IPS-18c (cell line): ENCODE measurements around the gene FOLH1.
"Not testable (repeated sequence)": the region's sequence is repeated elsewhere in the genome, so short reads cannot be mapped to it uniquely, and the experiment has no call there.

Source experiments
- H3K4me3 ChIP-seq: 2 replicates; pipeline ENCODE4 v1.7.0; 2013; ENCODE audit warnings: low read depth, mild to moderate bottlenecking, low read length, moderate library complexity; ENCODE audit not compliant: insufficient read depth
- H3K9me3 ChIP-seq: one replicate; pipeline ENCODE4 v1.6.1; 2013; ENCODE audit warnings: mild to moderate bottlenecking, low read length, moderate library complexity; ENCODE audit not compliant: control insufficient read depth, insufficient read depth

Gene FOLH1

DNA sequence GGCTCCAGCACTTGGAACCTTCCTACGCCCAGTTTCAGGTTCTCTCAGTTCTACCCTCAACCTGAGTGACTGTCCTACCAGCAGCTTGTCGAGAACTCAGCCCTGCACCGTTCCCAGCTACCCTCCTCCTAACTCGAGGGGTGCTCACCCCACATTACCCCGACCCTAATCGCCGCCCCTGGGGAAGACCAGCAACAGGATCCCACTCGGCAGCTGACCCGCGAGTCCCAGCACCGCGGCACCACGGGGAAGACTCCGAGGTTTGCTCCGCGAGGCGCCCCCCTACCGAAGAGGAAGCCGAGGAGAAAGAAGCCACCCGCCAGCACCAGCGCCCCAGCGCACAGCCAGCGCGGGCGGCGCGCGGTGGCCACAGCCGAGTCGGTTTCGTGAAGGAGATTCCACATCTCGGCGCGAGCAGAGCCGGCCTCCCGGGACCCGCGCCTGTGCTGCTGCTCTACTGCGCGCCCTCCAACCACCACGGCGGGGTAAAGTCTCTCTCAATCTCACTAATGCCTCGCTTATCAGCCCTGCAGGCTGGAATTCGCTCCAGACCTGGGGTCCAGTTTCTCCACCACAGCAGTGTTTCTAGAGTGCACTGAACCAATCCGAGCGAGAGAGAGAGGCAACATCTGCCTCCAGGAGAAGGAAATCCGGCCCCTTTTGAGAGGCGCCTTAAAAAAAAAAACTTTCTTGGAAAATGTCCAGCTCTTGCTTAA, at the start of gene FOLH1:
Gene FOLH1, minus strand, starts transcription at position 597 of the 716 bp plus-strand sequence. Its CDS starts 193 bp downstream, at position 404.
- Histone ChIP-seq H3K4me3 (peak within 1 kb of the TSS; percentile 47), H3K9me3 (peaks cover 3% of the 10 kb centered on the region)

DNA sequence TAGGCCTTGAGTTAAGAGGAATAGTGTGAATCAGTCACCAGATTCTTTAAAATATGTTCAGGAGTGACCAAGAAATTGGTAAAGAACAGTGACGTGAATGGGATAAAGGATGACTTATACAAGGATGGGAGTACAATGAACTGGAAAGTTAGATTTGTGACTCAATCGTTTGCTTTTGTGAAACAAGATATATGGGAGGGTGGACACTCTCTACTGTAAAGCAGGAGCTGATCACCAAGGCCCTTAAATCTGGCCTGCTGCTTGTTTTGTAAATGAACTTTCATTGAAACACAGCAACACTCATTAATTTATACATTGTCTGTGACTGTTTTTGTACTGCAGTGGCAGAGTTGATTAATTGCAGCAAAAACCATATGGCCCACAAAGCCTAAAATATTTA, 46.7 kb upstream of the FOLH1 start:
- H3K9me3 ChIP-seq, H3K4me3 ChIP-seq: not testable (repeated sequence)

DNA sequence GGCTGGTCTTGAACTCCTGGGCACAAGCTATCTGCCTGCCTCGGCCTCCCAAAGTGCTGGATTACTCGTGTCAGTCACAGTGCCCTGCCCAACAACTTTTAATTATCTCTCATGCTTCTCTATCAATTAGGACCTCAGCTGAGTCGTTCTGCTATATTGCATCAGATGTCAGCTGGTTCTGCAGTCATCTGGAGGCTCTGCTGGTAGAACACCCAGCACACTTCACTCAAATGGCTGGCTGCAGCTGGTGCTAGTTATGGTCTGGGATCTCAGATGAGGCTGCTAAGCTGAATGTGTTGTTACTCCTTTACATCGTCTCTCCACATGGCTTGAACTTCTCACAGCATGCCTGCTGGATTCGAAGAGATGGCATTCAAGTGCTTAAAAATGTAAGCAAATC, 42.8 kb upstream of the FOLH1 start:
- not testable (repeated sequence) for H3K4me3 ChIP-seq, H3K9me3 ChIP-seq

DNA sequence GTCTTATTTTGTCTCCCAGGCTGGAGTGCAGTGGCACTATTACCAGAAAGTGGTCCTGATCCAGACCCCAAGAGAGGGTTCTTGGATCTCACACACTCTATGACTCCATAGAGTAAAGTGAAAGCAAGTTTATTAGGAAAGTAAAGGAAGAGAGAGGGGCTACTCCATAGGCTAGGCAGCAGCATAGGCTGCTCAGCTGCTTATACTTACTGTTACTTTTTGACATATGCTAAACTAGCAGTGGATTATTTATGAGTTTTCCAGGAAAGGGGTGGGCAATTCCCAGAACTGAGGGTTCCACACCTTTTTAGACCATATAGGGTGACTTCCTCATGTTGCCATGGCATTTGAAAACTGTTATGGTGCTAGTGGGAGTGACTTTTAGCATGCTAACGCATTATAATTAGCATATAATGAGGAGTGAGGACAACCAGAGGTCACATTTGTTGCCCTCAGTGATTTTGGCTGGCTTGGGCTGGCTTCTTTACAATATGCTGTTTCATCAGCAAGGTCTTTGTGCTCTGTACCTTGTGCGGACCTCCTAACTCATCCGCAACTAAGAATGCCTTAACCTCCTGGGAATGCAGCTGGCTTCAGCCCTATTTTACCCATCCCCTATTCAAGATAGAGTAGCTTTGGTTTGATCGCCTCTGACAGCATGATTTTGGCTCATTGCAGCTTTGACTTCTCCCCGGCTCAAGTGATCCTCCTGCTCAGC, 42.2 kb upstream of the FOLH1 start:
- not testable (repeated sequence) for H3K4me3 ChIP-seq, H3K9me3 ChIP-seq

DNA sequence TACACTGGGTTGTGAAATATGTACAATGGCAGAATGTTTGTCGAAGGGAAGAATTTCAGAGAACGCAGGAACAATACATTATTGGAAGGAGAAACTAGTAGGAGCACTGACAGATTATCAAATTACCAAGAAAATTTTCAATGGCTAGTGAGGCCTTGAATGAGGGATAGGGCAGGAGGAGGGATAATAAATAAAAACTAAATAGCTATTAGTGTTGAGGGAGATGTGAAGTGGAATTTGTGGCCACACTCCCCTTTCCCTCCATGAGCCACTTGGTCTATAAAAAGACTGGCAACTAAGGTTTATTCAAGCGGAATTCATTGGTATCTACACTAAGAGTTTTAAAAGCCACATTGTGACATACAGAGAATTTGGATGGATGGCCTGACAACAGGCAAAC, 41.0 kb upstream of the FOLH1 start:
- H3K4me3 ChIP-seq, H3K9me3 ChIP-seq: not testable (repeated sequence)

DNA sequence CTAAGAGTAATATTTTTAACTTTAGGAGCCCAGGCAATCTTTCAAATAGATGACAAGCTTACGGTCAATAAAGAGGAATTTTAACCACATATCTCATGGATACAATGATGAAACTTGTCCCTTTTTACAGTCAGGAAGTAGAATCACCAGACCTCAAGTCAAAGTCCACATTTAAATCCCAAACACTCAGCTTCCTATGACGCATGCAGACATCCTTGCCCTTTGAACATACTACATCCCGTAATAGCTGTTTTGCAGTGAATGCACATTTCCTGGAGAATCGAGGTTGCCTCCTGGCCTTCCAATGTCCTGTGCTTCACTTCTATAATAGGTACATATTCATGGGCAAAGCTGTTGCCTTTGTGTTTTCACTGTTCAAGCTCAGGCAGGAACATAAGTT, 25.3 kb upstream of the FOLH1 start:
- H3K9me3 ChIP-seq, H3K4me3 ChIP-seq: not testable (repeated sequence)

DNA sequence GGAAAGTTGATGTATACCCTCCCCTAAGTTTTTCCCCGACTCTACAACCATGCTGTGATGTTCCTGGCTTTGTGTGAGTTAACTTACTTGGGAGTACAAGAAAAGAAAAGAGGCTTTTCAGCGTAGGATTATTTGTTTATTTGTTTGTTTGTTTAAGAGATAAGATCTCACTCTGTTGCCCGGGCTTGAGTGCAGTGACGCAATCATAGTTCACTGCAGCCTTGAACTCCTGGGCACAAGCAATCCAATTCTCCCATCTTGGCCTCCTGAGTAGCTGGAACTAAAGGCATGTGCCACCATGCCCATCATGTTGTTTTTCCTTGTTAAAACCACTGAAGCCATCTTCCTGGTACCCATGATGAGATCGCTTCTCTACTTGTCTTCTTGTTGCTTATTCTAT, 24.6 kb upstream of the FOLH1 start:
- H3K9me3 ChIP-seq = not testable (repeated sequence)

DNA sequence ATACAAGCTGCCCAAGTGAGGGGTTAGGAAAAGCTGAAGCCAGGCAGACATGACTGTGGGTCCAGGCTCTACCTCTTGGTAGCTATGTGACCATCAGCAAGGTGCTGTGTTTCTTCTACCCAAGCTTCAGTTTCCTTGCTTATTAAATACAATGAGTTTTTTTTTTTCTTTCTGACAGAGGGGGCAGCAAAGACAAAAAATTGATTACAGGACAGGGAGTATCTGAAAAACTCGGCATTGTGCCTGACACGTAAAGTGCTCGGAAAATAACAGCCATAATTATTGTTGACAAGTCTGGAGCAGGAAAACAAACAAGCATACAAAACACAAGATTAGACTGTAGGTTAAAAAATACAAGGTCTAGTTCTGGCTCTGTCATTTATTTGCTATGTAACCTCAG, 23.3 kb upstream of the FOLH1 start:
- H3K9me3 ChIP-seq, H3K4me3 ChIP-seq: not testable (repeated sequence)

More for the DNA sequence above, 24.6 kb upstream of the FOLH1 start:
- not testable (repeated sequence) for H3K4me3 ChIP-seq

DNA sequence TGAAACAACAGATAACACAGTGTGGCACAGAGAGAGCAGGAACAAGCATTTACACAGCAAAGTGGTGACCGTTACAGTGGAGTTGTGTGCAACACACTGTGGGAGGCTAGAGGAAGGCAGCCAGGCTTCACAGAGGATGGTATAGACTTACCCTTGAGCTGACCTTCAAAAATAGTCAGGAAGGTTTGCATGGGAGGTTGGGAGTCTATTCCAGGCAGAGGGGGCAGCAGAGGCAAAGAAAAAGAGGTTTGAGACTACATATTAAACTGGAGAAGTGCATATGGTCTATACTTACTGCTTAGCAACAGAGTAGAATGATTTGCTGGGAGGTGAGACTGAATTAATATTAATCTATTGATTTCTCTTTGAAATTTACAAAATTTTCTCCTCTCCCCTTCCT, 22.1 kb upstream of the FOLH1 start:
- not testable (repeated sequence) for H3K4me3 ChIP-seq, H3K9me3 ChIP-seq

DNA sequence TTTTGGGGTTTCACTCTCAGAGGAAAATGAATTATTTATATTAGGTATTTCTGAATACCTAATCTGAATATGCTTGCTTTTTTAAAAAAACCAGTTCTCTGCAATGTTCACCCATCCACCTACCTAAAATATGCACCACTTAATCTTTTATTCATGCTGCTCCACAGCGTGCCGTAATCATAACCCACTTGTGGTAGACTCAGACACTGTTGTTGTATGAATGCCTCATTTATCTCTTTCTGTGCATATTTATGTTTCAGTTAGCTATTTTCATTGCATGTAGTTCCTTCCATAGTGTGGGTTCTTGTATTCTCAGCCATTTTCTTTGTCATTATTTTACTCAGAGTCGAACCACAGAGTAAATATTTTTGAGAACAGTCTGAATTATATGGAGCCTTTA, 21.6 kb upstream of the FOLH1 start:
- H3K9me3 ChIP-seq, H3K4me3 ChIP-seq: not testable (repeated sequence)

DNA sequence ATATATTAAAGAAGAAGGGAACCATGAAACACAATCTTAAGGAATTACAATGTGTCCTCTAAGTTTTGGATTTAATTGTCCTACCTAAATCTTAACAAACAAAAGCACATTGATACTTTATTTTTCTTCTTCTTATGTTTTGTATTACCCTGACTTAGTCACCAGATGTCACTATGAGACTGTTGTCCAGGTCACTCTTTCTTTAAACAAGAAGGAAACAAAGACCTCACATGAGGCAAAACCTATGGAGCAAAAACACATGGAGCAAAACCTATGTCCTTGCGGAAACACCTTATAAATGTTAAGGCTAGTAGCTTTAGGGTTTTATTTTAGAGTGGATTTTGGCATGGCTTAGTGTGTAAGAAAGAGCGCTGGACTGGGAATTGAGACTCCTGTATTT, 20.7 kb upstream of the FOLH1 start:
- H3K9me3 ChIP-seq, H3K4me3 ChIP-seq: not testable (repeated sequence)

DNA sequence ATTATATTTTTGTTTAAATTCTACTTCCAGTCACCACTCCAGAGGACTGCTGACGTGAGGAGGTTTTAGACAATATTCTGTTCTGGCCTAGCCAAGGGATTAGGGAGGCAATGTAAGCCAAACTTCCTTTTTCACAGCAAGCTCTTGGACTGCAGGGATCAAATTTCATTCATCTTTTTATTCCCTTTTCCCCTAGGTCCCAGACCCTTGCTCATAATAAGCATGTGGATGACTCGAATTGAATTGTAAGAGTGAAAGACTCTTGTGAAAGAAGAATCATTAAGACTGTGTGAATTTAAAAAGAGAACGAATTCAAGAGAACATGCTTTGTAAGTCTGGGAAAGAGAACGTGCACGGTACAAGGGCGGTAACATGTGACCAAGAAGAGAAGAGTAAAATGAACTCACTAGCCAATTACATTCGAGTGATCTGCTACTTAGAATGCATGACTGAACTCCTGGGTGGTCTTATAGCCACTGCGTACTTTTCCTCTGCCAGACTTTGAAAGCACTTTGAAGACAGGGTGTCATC, 16.9 kb upstream of the FOLH1 start:
- H3K4me3 ChIP-seq, H3K9me3 ChIP-seq: not testable (repeated sequence)

DNA sequence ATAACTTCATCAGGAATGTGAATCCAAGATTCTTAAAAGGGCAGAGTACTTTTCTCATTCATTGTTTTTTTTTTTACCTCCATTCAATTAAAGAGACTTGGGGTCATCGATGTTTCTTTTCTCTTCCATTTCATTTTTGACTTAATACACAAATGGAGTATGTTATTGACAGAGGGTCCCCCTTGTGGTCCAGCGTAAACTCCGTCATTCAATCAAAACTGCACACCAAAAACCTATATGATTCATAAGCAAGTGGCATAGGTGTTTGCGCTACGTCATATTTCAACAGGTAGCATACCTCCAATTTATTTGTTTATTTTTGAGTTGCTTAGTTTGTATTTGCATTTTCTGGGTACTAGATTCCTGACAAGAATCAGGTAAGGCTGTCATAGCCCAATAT, 12.7 kb upstream of the FOLH1 start:
- Histone ChIP-seq H3K4me3 (no peak overlapping the region), H3K9me3 (no peaks in the 10 kb centered on the region)

DNA sequence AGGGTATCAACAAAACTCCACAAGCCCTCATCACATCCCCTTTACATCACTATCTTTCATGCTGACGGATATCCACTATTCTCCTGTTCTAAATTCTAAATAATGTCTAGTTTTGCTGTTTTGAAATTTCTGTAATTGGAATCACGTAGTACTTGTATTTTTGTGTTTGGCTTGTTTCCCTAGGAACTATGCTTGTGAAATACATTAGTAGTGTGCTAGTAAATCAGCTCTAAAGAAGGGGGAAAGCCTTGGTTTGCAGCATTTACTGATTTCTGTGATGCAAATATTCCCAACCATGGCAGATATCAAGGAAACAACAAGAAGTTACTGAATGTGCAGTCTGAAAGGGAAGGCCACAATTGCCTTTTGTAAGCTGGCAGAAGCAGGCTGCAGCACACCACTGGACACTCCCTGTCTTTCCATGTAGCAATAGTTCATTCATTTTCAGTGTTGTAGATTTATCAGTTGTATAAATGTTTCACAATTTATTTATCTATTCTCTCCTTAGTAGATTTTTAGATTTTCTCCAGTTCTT, 4.7 kb upstream of the FOLH1 start:
- Histone ChIP-seq H3K4me3 (no peak overlapping the region), H3K9me3 (no peaks in the 10 kb centered on the region)

DNA sequence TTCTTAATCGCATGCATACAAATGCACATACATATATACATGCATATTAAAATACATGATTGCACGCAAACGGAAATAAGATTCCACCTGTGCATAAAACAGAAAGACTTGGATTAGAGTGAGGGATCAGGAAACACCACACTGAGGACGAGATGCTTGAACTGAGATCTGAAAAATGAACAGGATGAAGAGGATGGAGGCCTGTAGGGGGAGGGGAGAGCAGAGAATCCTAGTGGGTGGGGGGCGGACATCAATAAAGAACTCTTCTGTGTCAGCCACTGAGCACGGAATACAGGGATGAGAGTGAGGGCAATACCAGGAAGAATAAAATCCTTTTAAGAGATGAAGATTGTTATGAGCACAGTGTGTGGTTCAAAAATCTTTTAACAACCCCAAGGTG, 1.4 kb downstream of the FOLH1 start:
- H3K4me3 ChIP-seq, H3K9me3 ChIP-seq: not testable (repeated sequence)

DNA sequence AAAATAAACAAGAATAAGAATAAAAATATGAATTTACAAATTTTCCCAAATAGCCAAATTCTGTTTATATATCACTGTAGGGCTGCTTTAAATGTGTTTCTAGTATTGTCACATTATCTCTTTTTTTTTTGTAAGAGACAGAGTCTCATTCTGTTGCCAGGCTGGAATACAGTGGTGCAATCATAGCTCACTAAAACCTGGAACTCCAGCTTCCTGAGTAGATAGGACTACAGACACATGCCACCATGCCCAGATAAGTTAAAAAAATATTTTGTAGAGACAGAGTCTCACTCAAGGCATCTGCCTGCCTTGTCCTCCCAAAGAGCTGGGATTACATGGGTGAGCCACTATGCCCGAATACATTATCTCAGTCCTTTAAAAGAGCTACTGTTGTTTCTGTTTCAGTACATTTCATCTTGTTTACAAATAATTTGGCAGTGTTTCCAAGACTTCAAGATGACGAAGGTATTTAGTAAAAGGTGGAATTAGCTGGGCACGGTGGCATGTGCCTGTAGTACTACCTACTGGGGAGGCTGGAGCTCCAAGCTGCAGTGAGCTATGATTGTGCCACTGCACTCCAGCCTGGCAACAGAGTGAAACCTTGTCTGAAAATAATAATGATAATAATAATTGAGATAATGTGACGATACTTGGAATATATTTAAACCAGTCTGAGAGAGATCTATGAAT, 6.0 kb downstream of the FOLH1 start:
- Histone ChIP-seq H3K9me3 (no peaks in the 10 kb centered on the region), H3K4me3 (no peak overlapping the region)

DNA sequence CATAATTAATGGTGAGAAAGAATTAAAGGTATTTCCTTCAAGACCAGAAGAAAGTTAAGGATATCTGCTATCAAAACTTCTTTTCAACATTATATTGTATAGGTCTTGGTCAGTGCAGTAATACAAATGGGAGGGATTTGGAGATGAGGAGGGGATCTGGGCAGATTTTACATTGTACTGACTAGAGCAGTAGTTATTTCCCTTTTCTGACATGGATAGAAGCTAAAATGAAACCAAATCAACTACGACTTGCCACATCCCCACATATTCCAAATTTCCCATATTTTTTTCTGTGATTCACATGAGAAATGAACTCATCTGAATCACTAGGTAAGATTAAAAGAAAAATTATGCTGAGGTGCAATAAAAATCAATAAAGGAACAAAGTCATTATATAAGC, 11.6 kb downstream of the FOLH1 start:
- not testable (repeated sequence) for H3K9me3 ChIP-seq, H3K4me3 ChIP-seq

DNA sequence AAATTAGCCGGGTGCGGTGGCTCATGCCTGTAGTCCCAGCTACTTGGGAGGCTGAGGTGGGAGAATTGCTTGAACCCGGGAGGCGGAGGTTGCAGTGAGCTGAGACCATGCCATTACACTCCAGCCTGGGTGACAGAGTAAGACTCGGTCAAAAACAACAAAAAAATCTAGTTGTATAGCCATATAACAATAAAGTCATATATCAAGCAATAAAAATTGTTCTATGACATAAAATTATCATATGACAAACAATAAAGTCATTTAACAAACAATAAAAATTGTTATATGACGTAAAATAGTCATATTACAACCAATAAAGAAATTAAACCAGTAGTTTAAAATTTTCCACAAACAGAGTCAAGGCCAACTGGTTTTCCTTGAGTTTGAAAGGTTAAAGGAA, 12.4 kb downstream of the FOLH1 start:
- not testable (repeated sequence) for H3K4me3 ChIP-seq, H3K9me3 ChIP-seq
